Trophoblast cell (in vitro differentiated cells and primary cell): ENCODE measurements around the gene TEX35.

Experiments used
- DNase-seq, 2 donors: peaks; one replicate each; pipeline ENCODE4 v3.0.0-alpha.2; 2016
- H2AFZ ChIP-seq: 2 replicates; pipeline ENCODE4 v1.6.1; 2013; ENCODE audit warnings: low read length, moderate library complexity, mild to moderate bottlenecking; ENCODE audit not compliant: insufficient read depth, poor library complexity
- H2AK5ac ChIP-seq: 2 replicates; pipeline ENCODE4 v1.6.1; 2013; ENCODE audit warnings: mild to moderate bottlenecking, low read length
- H2BK120ac ChIP-seq: 2 replicates; pipeline ENCODE4 v1.6.1; 2013; ENCODE audit warnings: low read length, mild to moderate bottlenecking, moderate library complexity; ENCODE audit not compliant: insufficient read depth, poor library complexity
- H2BK12ac ChIP-seq: 2 replicates; pipeline ENCODE4 v1.6.1; 2013; ENCODE audit warnings: mild to moderate bottlenecking, low read length, moderate library complexity
- H2BK5ac ChIP-seq: 2 replicates; pipeline ENCODE4 v1.6.1; 2013; ENCODE audit warnings: low read length, low read depth, moderate library complexity, mild to moderate bottlenecking; ENCODE audit not compliant: poor library complexity
- H3K14ac ChIP-seq: 2 replicates; pipeline ENCODE4 v1.6.1; 2013; ENCODE audit warnings: mild to moderate bottlenecking, low read length
- H3K18ac ChIP-seq: 2 replicates; pipeline ENCODE4 v1.6.1; 2013; ENCODE audit warnings: mild to moderate bottlenecking, low read length
- H3K23ac ChIP-seq: 2 replicates; pipeline ENCODE4 v1.6.1; 2013; ENCODE audit warnings: low read length
- H3K27ac ChIP-seq: 2 replicates; pipeline ENCODE4 v1.5.1; 2013; ENCODE audit warnings: low read depth, mild to moderate bottlenecking, inconsistent platforms, low read length, moderate library complexity
- H3K27me3 ChIP-seq: 2 replicates; pipeline ENCODE4 v1.6.1; 2013; ENCODE audit warnings: inconsistent platforms, mild to moderate bottlenecking, low read length, moderate library complexity; ENCODE audit not compliant: insufficient read depth
- H3K36me3 ChIP-seq, 2 experiments: 1 replicate in 1 of 2; 2 replicates in 1 of 2; pipeline ENCODE4 v1.6.1; 2013; ENCODE audit warnings: low read length in 2 of 2, mild to moderate bottlenecking in 2 of 2, moderate library complexity in 1 of 2; ENCODE audit not compliant: insufficient read depth in 2 of 2, control insufficient read depth in 1 of 2
- H3K4ac ChIP-seq: 2 replicates; pipeline ENCODE4 v1.6.1; 2013; ENCODE audit warnings: low read depth, mild to moderate bottlenecking, low read length, moderate library complexity
- H3K4me1 ChIP-seq, 2 experiments: 1 replicate in 1 of 2; 2 replicates in 1 of 2; pipeline ENCODE4 v1.6.1; 2013; ENCODE audit warnings: low read length in 2 of 2, mild to moderate bottlenecking in 2 of 2, moderate library complexity in 1 of 2; ENCODE audit not compliant: insufficient read depth in 2 of 2, control insufficient read depth in 1 of 2
- H3K4me2 ChIP-seq: 2 replicates; pipeline ENCODE4 v1.6.1; 2013; ENCODE audit warnings: inconsistent platforms, mild to moderate bottlenecking, low read length, moderate library complexity
- H3K4me3 ChIP-seq: 2 replicates; pipeline ENCODE4 v1.5.1; 2013; ENCODE audit warnings: mild to moderate bottlenecking, low read depth, low read length, inconsistent platforms
- H3K79me1 ChIP-seq: one replicate; pipeline ENCODE4 v1.6.1; 2013; ENCODE audit warnings: low read length
- H3K79me2 ChIP-seq: 2 replicates; pipeline ENCODE4 v1.6.1; 2013; ENCODE audit warnings: low read length, mild to moderate bottlenecking; ENCODE audit not compliant: control insufficient read depth, insufficient read depth, poor library complexity
- H3K9ac ChIP-seq: 2 replicates; pipeline ENCODE4 v1.6.1; 2013; ENCODE audit warnings: mild to moderate bottlenecking, low read length
- H3K9me3 ChIP-seq: 2 replicates; pipeline ENCODE4 v1.6.1; 2013; ENCODE audit warnings: low read depth, mild to moderate bottlenecking, control low read depth, inconsistent platforms, low read length; ENCODE audit not compliant: insufficient read depth
- H4K12ac ChIP-seq: 2 replicates; pipeline ENCODE4 v1.6.1; 2013; ENCODE audit warnings: low read depth, mild to moderate bottlenecking, low read length, moderate library complexity
- H4K8ac ChIP-seq: 2 replicates; pipeline ENCODE4 v1.6.1; 2013; ENCODE audit warnings: low read depth, mild to moderate bottlenecking, low read length, moderate library complexity
- H4K91ac ChIP-seq: one replicate; pipeline ENCODE4 v1.6.1; 2013; ENCODE audit warnings: low read depth, mild to moderate bottlenecking, low read length, moderate library complexity
- WGBS: extraction: QIAGEN DNeasy Blood & Tissue Kit; methylation state at CpG from one replicate; pipeline ENCODE4 v1.1.7; 2013; ENCODE audit warnings: missing lambda C conversion rate; ENCODE audit not compliant: insufficient read length, insufficient coverage; ENCODE audit errors: extremely low coverage; 5-methylcytosine and 5-hydroxymethylcytosine counted together

The TEX35 gene

DNA sequence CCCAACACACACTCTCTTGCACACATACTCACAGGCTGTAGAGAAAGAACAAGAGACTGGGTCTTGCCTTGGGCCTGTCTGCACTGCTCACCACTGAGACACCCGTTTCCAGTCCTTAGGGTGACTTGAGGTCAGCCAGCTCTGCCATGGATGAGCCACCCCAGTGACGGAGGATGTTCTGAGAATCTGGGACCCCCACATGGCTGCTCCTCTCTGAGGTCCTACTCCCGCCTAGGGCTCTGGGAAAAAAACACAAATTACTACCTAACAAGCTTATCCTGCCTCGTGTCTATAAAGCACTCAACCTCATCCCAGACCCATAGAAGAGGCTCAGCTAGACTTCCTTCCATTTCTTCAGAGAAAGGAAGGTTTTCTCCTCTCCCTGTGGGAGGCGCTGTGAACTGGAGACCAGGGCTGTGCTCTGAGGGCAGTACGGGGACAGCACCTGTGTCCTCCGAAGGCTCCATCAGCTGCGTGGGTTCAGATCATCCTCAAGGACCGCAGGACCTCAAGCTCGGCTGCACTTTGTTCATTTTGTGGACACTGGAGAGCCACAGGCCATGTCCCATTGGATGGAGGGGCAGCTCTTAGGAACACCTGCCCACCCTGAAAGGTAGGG is 11.9 kb upstream of the TEX35 start:
- no peaks in the 10 kb centered on the region for H3K79me1 ChIP-seq
- H3K4ac ChIP-seq: no peak overlapping the region
- no peak overlapping the region for H3K4me3 ChIP-seq
- H3K9me3 ChIP-seq: no peaks in the 10 kb centered on the region
- H3K36me3 ChIP-seq: no peaks in the 10 kb centered on the region
- WGBS: no CpG with 5 or more reads among the region's 10 CpGs
- H3K14ac ChIP-seq: no peak overlapping the region
- no peak overlapping the region for H2BK12ac ChIP-seq
- H2BK5ac ChIP-seq: no peak overlapping the region
- H3K4me1 ChIP-seq: peaks cover 2 to 3% of the 10 kb centered on the region in 2 experiments
- no peak overlapping the region for H2AK5ac ChIP-seq
- no peaks in the 10 kb centered on the region for H3K27me3 ChIP-seq
- H3K4me2 ChIP-seq: no peak overlapping the region
- H3K18ac ChIP-seq: no peak overlapping the region
- no peak overlapping the region for H2AFZ ChIP-seq
- no peak overlapping the region for H4K8ac ChIP-seq
- no peak overlapping the region for H3K9ac ChIP-seq
- H2BK120ac ChIP-seq: no peak overlapping the region
- H3K27ac ChIP-seq: no peak overlapping the region
- no peak overlapping the region for H4K12ac ChIP-seq
- no peak overlapping the region for H4K91ac ChIP-seq
- no peak overlapping the region for H3K23ac ChIP-seq
- no peaks in the 10 kb centered on the region for H3K79me2 ChIP-seq
- no peak for DNase-seq

DNA sequence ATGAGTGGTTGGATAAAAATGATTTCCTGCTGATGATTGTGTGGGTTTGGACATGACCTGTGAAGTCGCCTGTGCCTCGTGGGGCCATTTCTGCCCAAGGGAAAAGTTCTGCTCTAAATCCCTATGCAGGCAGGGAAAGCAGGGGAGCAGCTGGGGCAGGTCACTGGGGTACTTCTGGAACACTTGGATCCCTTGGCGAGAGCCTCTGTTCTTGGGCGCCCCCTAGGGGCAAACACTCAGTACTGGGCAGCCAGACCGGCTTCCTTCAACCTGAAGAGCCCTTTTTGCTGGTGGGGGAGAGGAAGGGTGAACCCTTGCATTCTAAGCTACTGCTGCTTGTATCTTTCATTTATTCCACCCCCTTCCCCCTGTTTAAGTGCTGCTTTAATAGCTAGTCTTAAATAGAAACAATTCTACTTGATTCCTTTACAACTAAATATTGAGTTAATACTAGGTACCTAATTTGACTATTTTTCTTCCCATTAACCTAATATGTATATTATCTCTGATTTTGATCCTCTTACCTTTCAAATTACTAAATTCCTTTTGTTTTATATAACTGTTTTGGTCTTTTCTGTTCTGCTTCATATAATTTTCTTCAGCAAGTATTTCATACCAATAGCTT is 11.1 kb upstream of the TEX35 start:
- DNase-seq: peak; percentile 41 to 83
- no peak overlapping the region for H3K23ac ChIP-seq
- peaks cover 2 to 3% of the 10 kb centered on the region in 2 experiments for H3K4me1 ChIP-seq
- no peak overlapping the region for H3K4me3 ChIP-seq
- no CpG with 5 or more reads among the region's 5 CpGs for WGBS
- H4K8ac ChIP-seq: no peak overlapping the region
- H4K91ac ChIP-seq: no peak overlapping the region
- no peak overlapping the region for H3K18ac ChIP-seq
- H3K4me2 ChIP-seq: no peak overlapping the region
- no peak overlapping the region for H3K14ac ChIP-seq
- H3K79me1 ChIP-seq: no peaks in the 10 kb centered on the region
- no peak overlapping the region for H2BK5ac ChIP-seq
- H4K12ac ChIP-seq: no peak overlapping the region
- no peak overlapping the region for H3K27ac ChIP-seq
- H2BK120ac ChIP-seq: no peak overlapping the region
- H2AK5ac ChIP-seq: no peak overlapping the region
- H3K27me3 ChIP-seq: no peaks in the 10 kb centered on the region
- no peaks in the 10 kb centered on the region for H3K9me3 ChIP-seq
- no peak overlapping the region for H2AFZ ChIP-seq
- H2BK12ac ChIP-seq: no peak overlapping the region
- H3K79me2 ChIP-seq: no peaks in the 10 kb centered on the region
- no peaks in the 10 kb centered on the region for H3K36me3 ChIP-seq
- no peak overlapping the region for H3K9ac ChIP-seq
- no peak overlapping the region for H3K4ac ChIP-seq

DNA sequence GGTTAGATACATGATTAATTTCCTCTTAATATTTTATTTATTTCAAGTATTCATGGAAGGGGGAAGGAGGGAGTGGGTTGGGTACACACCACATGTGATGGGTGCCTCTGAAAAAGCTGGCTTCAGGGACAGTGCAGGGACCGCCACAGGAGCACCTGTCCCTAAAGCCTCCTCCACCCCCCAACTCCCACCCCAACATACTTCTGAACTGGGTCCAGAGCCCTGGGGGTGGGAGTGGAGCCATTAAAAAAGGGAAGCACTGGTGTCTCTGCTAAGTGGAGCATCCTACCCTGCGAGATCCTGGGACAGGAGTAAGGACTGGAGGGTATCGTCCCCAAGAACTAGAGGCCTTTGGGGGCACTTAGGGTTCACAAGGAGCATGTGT is 10.6 kb upstream of the TEX35 start:
- no peak overlapping the region for H4K8ac ChIP-seq
- no peak overlapping the region for H3K27ac ChIP-seq
- no peak overlapping the region for H3K18ac ChIP-seq
- no peak overlapping the region for H3K9ac ChIP-seq
- H3K27me3 ChIP-seq: no peaks in the 10 kb centered on the region
- no peaks in the 10 kb centered on the region for H3K79me2 ChIP-seq
- H3K4me1 ChIP-seq: peaks cover 2 to 3% of the 10 kb centered on the region in 2 experiments
- no peak overlapping the region for H2BK120ac ChIP-seq
- no peak overlapping the region for H3K4me2 ChIP-seq
- no peak overlapping the region for H4K12ac ChIP-seq
- H3K9me3 ChIP-seq: no peaks in the 10 kb centered on the region
- no peak overlapping the region for H2BK12ac ChIP-seq
- H3K14ac ChIP-seq: no peak overlapping the region
- DNase-seq: no peak
- no peak overlapping the region for H3K4ac ChIP-seq
- H2BK5ac ChIP-seq: no peak overlapping the region
- no peak overlapping the region for H4K91ac ChIP-seq
- H2AFZ ChIP-seq: no peak overlapping the region
- H3K36me3 ChIP-seq: no peaks in the 10 kb centered on the region
- WGBS: no CpG with 5 or more reads among the region's 3 CpGs
- H2AK5ac ChIP-seq: no peak overlapping the region
- no peak overlapping the region for H3K23ac ChIP-seq
- H3K4me3 ChIP-seq: no peak overlapping the region
- H3K79me1 ChIP-seq: no peaks in the 10 kb centered on the region

DNA sequence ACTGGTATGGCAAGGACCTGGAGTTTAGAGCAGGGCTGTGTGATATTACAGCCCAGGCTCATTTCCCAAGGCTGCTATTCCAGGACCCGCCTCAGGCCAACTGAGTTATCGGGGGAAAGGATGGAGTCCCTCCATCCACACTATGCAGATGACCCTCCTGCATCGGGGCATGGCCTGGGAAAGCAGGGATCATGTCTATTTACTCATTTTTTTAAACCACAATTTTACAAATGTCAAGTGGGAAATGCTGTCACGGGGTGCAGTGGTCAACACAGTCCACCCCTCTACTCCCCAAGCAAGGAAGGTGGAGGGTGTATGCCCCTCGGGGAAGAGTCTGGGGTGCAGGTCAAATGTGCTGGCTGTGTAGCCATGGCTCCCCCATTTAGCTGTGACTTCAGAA is 10.1 kb upstream of the TEX35 start:
- no peaks in the 10 kb centered on the region for H3K27me3 ChIP-seq
- H2AFZ ChIP-seq: no peak overlapping the region
- no peak overlapping the region for H4K12ac ChIP-seq
- H3K9ac ChIP-seq: no peak overlapping the region
- no peaks in the 10 kb centered on the region for H3K9me3 ChIP-seq
- no peak overlapping the region for H2BK5ac ChIP-seq
- no peak overlapping the region for H3K4ac ChIP-seq
- H2BK12ac ChIP-seq: no peak overlapping the region
- H3K36me3 ChIP-seq: no peaks in the 10 kb centered on the region
- H2AK5ac ChIP-seq: no peak overlapping the region
- H3K79me1 ChIP-seq: no peaks in the 10 kb centered on the region
- H3K79me2 ChIP-seq: no peaks in the 10 kb centered on the region
- peak in 1 of 2 donors; percentile 49 for DNase-seq
- no CpG with 5 or more reads among the region's 5 CpGs for WGBS
- H3K4me3 ChIP-seq: no peak overlapping the region
- no peak overlapping the region for H3K18ac ChIP-seq
- no peak overlapping the region for H4K91ac ChIP-seq
- no peak overlapping the region for H3K14ac ChIP-seq
- H3K4me1 ChIP-seq: peaks cover 2 to 3% of the 10 kb centered on the region in 2 experiments
- no peak overlapping the region for H4K8ac ChIP-seq
- no peak overlapping the region for H2BK120ac ChIP-seq
- no peak overlapping the region for H3K4me2 ChIP-seq
- H3K27ac ChIP-seq: no peak overlapping the region
- no peak overlapping the region for H3K23ac ChIP-seq
